ENCODE results near the gene DGKQ. TPM values are rescaled to one million over a fixed set of nuclear protein-coding genes. Genes with fewer than 3 reads are reported as not detected.

DGKQ gene
- total and polyA plus RNA-seq, 2 of the 13 experiments (the other 11 are each of a cell fraction or from before 2014, with no cell fraction given) = 4.5 to 7.2 TPM

GRCh38 chr4:991451-992296 is 18.3 kb upstream of the DGKQ start (continued):
- TF ChIP-seq RBFOX2 (IDR thresholded peaks at IDR 0.05; ENCODE audit: low read depth, low read length) (peak; percentile 77), CEBPB (IDR thresholded peaks at IDR 0.05; ENCODE audit: borderline replicate concordance, low read depth, low read length) (peak; percentile 28; the same call in 1 of the 2 replicates)

GRCh38 chr4:990746-991367 is 17.5 kb upstream of the DGKQ start:
- BruUV-seq (replicated peaks) = no TSS peak
- Histone ChIP-seq H3K79me2 (ENCODE audit: insufficient read depth, low read length) (peaks cover 16% of the 10 kb centered on the region), H3K4me2 (ENCODE audit: low read depth, low read length) (peak overlapping the region; percentile 99), H3K4me3 (replicated peaks in 1 of 3; ENCODE audit: insufficient read depth in 1 of 3, low read depth in 2 of 3, low read length in 3 of 3) (peak overlapping the region in 1 of 3 experiments; percentile 85; a peak in 1 of 6 replicates), H3K27ac (ENCODE audit: extremely low read length, insufficient read depth, low read length) (no peak overlapping the region), H4K20me1 (ENCODE audit: insufficient read depth, low read length) (no peaks in the 10 kb centered on the region), H3K9me3 (ENCODE audit: low read length) (no peaks in the 10 kb centered on the region), H3K36me3 (replicated peaks in 1 of 2; ENCODE audit: control insufficient read depth in 1 of 2, insufficient read depth in 2 of 2, low read length in 2 of 2) (peaks cover 9 to 15% of the 10 kb centered on the region in 2 experiments; a peak in 4 of 5 replicates), H3K4me1 (ENCODE audit: insufficient read depth, low read length) (peaks cover 53% of the 10 kb centered on the region), H3K9ac (ENCODE audit: insufficient read depth, low read depth, low read length) (no peak overlapping the region), H3K27me3 (ENCODE audit: control insufficient read depth in 1 of 2, insufficient read depth in 2 of 2, low read length in 2 of 2) (no peaks in the 10 kb centered on the region; a peak in 1 of 5 replicates), H2AFZ (ENCODE audit: low read length) (no peak overlapping the region)
- ChIA-PET POLR2A (no interaction called here), CTCF (ENCODE audit: low intra/inter-chr PET ratio, low total read pairs) (no interaction called here)
- FAIRE-seq (no peak), ATAC-seq (no peak), DNase-seq (ENCODE audit: low spot score) (no peak)
- WGBS (ENCODE audit: low lambda C conversion rate) = 95% methylated on average over 23 of the region's 26 CpGs
- in situ Hi-C loops (cut with HindIII; ENCODE audit: extremely low pct_ligation_motif_present, low pct_unique_long_range_greater_than_20kb) (no loop called here), intact Hi-C loops (cut with micrococcal nuclease; ENCODE audit: unreplicated experiment) (no loop called here)
- TF ChIP-seq TSC22D2 (CRISPR knock-in tag; IDR thresholded peaks at IDR 0.05; ENCODE audit: borderline replicate concordance) (no peak), RBFOX2 (IDR thresholded peaks at IDR 0.05; ENCODE audit: low read depth, low read length) (peak; percentile 11; the same call in 1 of the 2 replicates)
